Muscle layer of colon (tissue), 2 donors: Measurements from ENCODE around the gene GNAQ.
"Not testable (repeated sequence)": the region's sequence is repeated elsewhere in the genome, so short reads cannot be mapped to it uniquely, and the experiment has no call there.

Source experiments
- H3K27ac ChIP-seq: one replicate; pipeline ENCODE4 v1.7.0; 2013; ENCODE audit warnings: low read depth, mild to moderate bottlenecking, low read length, moderate library complexity
- H3K27me3 ChIP-seq, 2 donors: one replicate each; pipeline ENCODE4 v1.7.0; 2013; ENCODE audit warnings: low read length in 2 of 2, mild to moderate bottlenecking in 2 of 2; ENCODE audit not compliant: insufficient read depth in 2 of 2, control insufficient read depth in 1 of 2
- H3K36me3 ChIP-seq: one replicate; pipeline ENCODE4 v1.7.0; 2013; ENCODE audit warnings: mild to moderate bottlenecking, low read length; ENCODE audit not compliant: insufficient read depth
- H3K4me1 ChIP-seq: one replicate; pipeline ENCODE4 v1.7.0; 2013; ENCODE audit warnings: mild to moderate bottlenecking, low read length; ENCODE audit not compliant: insufficient read depth
- H3K4me3 ChIP-seq, 2 donors: one replicate each; pipeline ENCODE4 v1.7.0; 2013; ENCODE audit warnings: low read length in 2 of 2, low read depth in 1 of 2, mild to moderate bottlenecking in 1 of 2, moderate library complexity in 1 of 2
- H3K9ac ChIP-seq: one replicate; pipeline ENCODE4 v1.7.0; 2013; ENCODE audit warnings: low read length
- H3K9me3 ChIP-seq: one replicate; pipeline ENCODE4 v1.7.0; 2013; ENCODE audit warnings: mild to moderate bottlenecking, low read length
- donor health status: abdominal sarcoma.
- donor health status: Adenocarcinoma of cecum.

GNAQ gene

DNA sequence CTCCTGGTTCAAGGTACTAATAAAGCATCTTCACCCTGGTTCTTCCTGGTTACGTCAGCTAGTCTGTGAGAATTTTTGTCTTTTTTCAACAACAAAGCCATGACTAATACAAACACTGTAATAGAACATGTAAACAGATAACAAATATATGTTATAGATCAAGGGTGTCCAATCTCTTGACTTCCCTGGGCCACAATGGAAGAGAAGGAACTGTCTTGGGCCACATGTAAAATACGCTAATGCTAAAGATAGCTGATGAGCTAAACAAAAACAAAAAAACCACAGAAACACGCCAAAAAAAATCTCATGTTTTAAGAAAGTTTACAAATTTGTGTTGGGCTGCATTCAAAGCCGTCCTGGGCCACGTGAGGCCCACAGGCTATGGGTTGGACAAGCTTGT, 259.0 kb downstream of the GNAQ start:
- no peaks in the 10 kb centered on the region for H3K27me3 ChIP-seq

DNA sequence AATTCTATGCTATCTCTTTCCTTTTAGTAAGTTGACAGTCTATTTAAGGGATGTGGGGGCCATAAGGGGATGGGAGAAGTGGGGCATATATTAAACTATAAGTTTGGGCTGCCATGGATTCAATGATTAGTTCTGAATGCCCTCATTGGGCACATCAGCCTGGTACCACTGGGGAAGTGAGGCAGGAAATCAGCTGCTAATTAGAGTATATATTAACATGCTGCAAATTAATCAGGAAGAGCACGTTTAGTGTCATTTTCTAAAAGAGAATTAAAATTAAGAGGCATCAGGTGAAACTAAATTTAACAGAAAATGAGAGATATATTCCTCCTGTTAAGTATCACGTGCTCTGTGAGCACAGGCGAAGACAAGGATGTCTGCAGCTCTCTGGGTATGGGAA, 260.4 kb downstream of the GNAQ start:
- H3K27ac ChIP-seq, result no peak overlapping the region
- H3K9ac ChIP-seq, result no peak overlapping the region
- H3K9me3 ChIP-seq, result no peaks in the 10 kb centered on the region
- H3K4me1 ChIP-seq, result no peaks in the 10 kb centered on the region
- no peak overlapping the region for H3K4me3 ChIP-seq
- H3K36me3 ChIP-seq, result peaks cover 7% of the 10 kb centered on the region
- H3K27me3 ChIP-seq, result no peaks in the 10 kb centered on the region

More for the DNA sequence above, 259.0 kb downstream of the GNAQ start:
- H3K4me3 ChIP-seq, result no peak overlapping the region
- no peak overlapping the region for H3K9ac ChIP-seq
- H3K4me1 ChIP-seq, result no peaks in the 10 kb centered on the region
- peaks cover 7% of the 10 kb centered on the region for H3K36me3 ChIP-seq
- H3K27ac ChIP-seq, result no peak overlapping the region
- H3K9me3 ChIP-seq, result no peaks in the 10 kb centered on the region

DNA sequence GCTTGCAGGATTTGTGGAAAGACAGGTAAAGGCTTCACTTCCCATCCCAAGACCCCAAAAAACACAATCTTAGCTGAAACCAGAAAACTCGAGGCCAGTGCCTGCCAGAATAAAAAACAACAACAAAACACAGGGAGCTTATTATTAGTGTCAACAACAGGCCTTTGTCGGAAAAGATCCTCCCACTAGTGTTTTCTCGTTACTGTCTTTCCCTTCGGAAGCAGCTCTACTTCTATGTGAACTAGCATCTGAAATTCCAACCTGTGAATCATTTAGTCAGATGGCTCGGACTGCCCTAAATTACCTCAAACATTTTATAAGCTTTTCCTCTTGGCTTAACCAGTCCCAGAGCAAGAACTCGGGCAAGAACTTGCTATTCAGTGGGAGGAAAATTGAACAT, 261.3 kb downstream of the GNAQ start:
- no peak overlapping the region for H3K27ac ChIP-seq
- no peak overlapping the region for H3K9ac ChIP-seq
- no peak overlapping the region for H3K4me3 ChIP-seq
- H3K36me3 ChIP-seq, result peaks cover 7% of the 10 kb centered on the region
- no peaks in the 10 kb centered on the region for H3K9me3 ChIP-seq
- H3K4me1 ChIP-seq, result no peaks in the 10 kb centered on the region
- H3K27me3 ChIP-seq, result no peaks in the 10 kb centered on the region

DNA sequence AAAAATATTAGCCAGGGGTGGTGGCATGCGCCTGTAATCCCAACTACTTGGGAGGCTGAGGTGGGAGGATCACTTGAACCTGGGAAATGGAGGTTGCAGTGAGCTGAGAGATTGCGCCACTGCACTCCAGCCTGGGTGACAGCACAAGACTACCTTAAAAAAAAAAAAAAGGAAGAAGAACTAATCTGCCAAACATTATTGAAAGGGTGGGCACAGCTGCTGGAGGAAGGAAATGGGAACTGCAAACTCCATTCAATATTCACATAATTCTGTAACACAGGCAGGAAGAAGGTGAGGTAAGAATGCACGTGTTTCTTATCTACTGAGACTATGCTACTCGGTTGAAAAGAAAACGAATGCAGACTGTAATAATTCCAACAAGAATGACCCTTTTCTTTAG, 262.4 kb downstream of the GNAQ start:
- peaks cover 7% of the 10 kb centered on the region for H3K36me3 ChIP-seq
- H3K27me3 ChIP-seq, result no peaks in the 10 kb centered on the region
- no peaks in the 10 kb centered on the region for H3K4me1 ChIP-seq
- H3K9me3 ChIP-seq, result no peaks in the 10 kb centered on the region
- H3K9ac ChIP-seq, result no peak overlapping the region
- H3K27ac ChIP-seq, result no peak overlapping the region
- H3K4me3 ChIP-seq, result no peak overlapping the region

DNA sequence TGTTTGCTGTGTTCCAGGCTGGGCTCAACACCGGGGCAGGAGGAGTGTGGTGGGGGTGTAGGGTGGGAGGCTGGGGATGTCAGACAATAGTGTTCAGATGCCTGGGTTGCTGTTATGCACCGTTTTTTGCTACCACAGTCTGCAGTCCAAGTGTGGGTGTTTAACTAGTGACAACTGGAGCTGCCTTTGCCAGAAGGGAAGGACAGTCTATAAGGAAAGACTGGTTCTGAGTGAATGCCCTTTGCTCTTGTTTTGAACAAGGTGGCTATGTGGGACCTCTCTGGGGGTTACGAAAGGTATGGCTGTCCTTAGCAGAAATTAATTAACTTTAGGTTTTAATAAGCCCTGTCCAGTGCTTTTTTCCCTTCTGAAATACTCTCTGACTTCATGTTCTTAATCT, 265.0 kb downstream of the GNAQ start:
- Histone ChIP-seq H3K36me3 (peaks cover 4% of the 10 kb centered on the region), H3K4me1 (no peaks in the 10 kb centered on the region), H3K9me3 (no peaks in the 10 kb centered on the region), H3K9ac (no peak overlapping the region), H3K4me3 (no peak overlapping the region), H3K27ac (no peak overlapping the region), H3K27me3 (no peaks in the 10 kb centered on the region)

DNA sequence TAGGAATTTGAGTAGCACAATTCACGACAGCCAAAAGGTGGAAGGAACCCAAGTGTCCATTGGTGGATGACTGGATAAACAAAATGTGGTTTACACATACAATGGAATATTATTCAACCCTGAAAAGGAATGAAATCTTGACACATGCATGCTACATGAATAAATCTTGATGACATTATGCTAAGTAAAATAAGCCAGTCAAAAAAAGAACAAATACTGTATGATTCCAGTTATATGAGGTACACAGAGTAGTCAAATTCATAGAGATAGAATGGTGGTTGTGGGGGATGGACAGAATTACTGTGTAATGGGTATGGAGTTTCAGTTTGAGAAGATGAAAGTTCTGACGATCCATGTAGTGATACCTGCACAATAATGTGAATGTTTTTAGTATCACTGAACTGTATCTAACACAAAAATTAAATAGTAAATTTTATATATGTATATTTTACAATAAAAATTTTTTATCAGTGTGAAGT, 265.8 kb downstream of the GNAQ start:
- no peaks in the 10 kb centered on the region for H3K9me3 ChIP-seq
- H3K9ac ChIP-seq, result no peak overlapping the region
- H3K27me3 ChIP-seq, result no peaks in the 10 kb centered on the region
- no peaks in the 10 kb centered on the region for H3K36me3 ChIP-seq
- H3K27ac ChIP-seq, result no peak overlapping the region
- no peaks in the 10 kb centered on the region for H3K4me1 ChIP-seq
- H3K4me3 ChIP-seq, result no peak overlapping the region

DNA sequence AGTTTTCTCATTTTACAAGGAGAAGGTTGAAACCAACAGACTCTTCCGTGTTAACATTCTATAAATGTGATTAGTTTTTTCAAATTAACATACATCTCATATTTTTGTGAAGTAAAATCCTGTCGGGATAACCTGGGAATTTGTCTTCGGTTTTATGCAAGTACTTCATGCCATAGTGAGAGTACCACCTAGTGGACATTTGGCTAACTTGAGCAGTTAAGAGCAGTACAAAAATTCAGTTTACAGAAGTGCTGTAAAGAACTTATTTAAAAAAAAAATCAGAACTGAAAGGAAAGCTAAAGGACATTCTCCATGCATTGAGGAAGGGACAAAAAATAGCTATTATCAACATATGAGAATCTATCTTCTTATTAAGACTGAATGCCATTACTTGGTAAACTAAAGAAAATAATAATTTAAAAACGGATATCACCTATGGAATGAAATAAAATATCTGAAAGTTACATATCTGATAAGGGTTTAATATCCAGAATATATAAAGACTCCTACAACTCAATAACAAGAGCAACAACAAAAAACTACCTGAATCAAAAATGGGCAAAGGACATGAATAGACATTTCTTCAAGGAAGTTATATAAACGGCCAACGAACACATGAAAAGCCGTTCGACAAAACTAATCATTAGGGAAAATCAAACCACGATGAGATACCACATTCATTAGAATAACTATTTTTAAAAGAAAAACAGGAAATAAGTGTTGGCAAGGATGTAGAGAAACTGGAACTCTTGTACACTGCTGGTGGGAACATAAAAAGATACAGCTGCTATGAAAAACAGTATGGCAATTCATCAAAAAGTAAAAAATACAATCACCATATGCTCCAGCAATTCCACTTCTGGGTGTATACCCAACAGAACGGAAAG, 266.5 kb downstream of the GNAQ start:
- Histone ChIP-seq H3K27me3 (no peaks in the 10 kb centered on the region), H3K27ac (no peak overlapping the region), H3K9ac (no peak overlapping the region), H3K4me1 (no peaks in the 10 kb centered on the region), H3K9me3 (no peaks in the 10 kb centered on the region), H3K36me3 (no peaks in the 10 kb centered on the region), H3K4me3 (no peak overlapping the region)

DNA sequence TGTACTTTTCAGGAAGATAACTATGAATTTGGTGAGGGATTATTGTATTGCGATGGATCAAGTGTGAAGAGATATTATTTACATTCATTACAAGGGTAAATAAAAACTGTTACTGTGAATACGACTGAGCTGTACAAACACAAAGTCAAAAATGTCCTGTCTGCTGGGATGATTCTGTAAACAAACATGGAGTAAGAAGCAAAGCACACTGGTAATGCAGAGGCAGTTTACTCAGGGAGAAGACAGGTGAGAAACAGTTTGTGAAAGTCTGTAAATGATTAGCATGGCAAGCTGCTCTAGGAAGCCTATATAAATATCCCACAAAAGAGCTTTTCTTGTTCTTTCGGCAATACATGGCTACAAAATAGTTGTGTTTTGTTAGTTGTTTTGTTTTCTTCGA, 268.0 kb downstream of the GNAQ start:
- Histone ChIP-seq H3K27me3 (no peaks in the 10 kb centered on the region), H3K9ac (no peak overlapping the region), H3K4me3 (no peak overlapping the region), H3K36me3 (no peaks in the 10 kb centered on the region), H3K4me1 (no peaks in the 10 kb centered on the region), H3K9me3 (no peaks in the 10 kb centered on the region), H3K27ac (no peak overlapping the region)

DNA sequence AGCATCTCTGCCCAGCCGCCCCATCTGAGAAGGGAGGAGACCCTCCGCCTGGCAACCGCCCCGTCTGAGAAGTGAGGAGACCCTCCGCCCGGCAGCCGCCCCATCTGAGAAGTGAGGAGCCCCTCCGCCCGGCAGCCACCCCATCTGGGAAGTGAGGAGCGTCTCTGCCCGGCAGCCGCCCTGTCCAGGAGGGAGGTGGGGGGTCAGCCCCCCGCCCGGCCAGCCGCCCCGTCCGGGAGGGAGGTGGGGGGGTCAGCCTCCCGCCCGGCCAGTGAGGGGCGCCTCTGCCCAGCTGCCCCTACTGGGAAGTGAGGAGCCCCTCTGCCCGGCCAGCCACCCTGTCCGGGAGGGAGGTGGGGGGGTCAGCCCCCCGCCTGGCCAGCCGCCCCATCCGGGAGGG, 270.7 kb downstream of the GNAQ start:
- H3K9ac ChIP-seq, result not testable (repeated sequence)

DNA sequence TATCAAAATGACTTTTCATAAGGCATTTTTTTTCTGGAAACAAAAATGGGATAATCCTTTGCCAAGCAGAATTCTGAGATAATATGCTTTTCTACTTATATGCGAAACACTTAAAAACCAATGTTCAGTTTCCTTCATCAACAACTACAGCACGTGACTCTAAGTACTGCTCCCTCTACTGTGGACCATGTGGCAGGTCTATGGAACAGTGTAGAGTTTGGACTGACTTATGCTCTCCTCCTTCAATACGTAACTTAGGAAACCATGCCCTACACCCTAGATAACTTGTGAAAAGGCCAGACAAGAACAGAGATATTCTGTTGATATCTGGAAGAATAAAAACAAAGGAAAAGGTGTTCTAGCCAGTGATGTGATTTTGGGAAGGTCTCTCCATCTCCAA, 272.2 kb downstream of the GNAQ start:
- H3K27ac ChIP-seq, result no peak overlapping the region
- no peak overlapping the region for H3K9ac ChIP-seq
- H3K4me3 ChIP-seq, result no peak overlapping the region
- no peaks in the 10 kb centered on the region for H3K4me1 ChIP-seq
- no peaks in the 10 kb centered on the region for H3K27me3 ChIP-seq
- no peaks in the 10 kb centered on the region for H3K9me3 ChIP-seq
- H3K36me3 ChIP-seq, result no peaks in the 10 kb centered on the region

More for the DNA sequence above, 270.7 kb downstream of the GNAQ start:
- H3K36me3 ChIP-seq, H3K4me3 ChIP-seq, H3K4me1 ChIP-seq, H3K27me3 ChIP-seq, H3K9me3 ChIP-seq, H3K27ac ChIP-seq: not testable (repeated sequence)

DNA sequence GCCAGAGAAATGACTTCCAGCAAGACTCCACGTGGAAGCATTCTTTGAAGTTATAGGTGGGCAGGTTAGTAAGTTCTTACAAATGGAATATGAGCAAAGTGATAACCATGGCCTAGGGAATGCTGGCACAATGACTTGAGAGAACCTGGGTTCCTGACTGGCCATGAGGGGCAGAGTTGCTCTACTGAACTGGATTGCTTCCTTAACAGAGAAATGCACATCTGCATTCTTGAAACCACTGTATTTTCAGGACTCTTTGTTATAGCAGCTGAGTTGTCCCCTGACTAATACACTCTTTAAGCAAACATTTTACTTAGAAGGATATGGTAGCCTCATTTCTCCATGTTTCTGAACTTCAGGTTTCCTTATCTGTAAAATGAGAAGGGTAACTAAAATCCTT, 275.2 kb downstream of the GNAQ start:
- Histone ChIP-seq H3K9ac (no peak overlapping the region), H3K27me3 (no peaks in the 10 kb centered on the region), H3K36me3 (no peaks in the 10 kb centered on the region), H3K27ac (no peak overlapping the region), H3K4me1 (peaks cover 10% of the 10 kb centered on the region), H3K9me3 (no peaks in the 10 kb centered on the region), H3K4me3 (no peak overlapping the region)

DNA sequence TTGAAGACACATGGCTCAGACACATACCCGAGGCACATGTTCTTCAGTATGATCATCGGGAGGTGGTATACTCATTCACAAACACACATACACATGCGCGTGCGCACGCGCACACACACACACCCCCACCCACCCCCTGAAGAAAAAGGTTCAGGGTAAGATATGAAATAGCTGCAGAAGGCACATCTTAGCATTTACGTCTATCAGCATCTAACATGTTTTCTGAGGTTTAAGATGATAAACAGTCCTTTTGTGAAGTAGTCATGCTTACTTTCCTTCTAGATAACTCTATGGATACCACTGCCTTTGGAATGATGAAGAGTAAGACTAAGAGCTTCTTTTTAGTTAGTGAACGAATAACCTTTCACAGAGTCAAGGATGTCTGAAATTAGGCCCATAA, 278.4 kb downstream of the GNAQ start:
- Histone ChIP-seq H3K4me3 (no peak overlapping the region), H3K27ac (no peak overlapping the region), H3K4me1 (peaks cover 32% of the 10 kb centered on the region), H3K9ac (no peak overlapping the region), H3K36me3 (no peaks in the 10 kb centered on the region), H3K27me3 (no peaks in the 10 kb centered on the region), H3K9me3 (no peaks in the 10 kb centered on the region)
